ENCODE data around the gene UBE2V1.

- TF ChIP-seq POLR2AphosphoS5 (IDR thresholded peaks at IDR 0.05) (no peak), CTCF (IDR thresholded peaks at IDR 0.05) (no peak), POLR2A (IDR thresholded peaks at IDR 0.05) (no peak)
These were observed 34.9 kb downstream of the UBE2V1 start for GRCh38 chr20:50077818-50078601.
